HK-2 (cell line): ENCODE results near the gene SLC25A24.

Experiments used
- DNase-seq: peaks from one replicate; pipeline ENCODE4 v3.0.0-alpha.2; 2018; ENCODE audit not compliant: unreplicated experiment

Gene SLC25A24

DNA sequence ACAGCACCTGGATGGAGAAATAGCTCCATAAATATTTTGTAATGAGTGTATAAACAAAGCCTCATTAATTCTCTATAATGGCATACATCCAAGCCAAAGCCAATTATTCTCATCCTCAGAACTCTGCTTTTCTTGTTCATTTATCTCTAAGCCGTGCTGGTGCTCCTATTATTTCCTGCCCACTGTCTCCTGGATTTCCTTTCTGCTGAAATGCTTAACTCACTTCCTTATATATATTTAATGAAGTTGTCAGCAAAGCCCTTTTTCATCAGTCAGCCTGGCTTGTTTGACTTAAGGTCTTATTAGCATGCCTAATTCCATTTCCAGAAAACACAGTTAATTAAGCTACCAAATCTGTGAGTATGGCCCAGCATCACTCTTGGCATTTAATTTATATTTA, 93.4 kb downstream of the SLC25A24 start:
- DNase-seq: no peak

DNA sequence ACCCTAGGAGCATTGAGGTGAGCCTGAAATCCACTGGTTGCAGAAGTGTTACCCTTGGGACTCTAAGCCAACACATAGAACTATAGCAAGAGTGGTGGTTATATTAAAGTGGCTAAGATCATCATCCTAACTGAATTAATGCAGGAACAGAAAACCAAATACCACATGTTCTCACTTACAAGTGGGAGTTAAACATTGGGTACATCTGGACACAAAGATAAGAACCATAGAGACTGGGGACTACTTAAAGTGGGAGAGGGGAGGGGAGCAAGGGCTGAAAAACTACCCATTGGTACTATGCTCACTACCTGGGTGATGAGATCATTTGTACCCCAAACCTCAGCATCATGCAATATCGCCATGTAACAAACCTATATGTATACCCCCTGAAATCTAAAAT, 100.0 kb downstream of the SLC25A24 start:
- DNase-seq: no peak

DNA sequence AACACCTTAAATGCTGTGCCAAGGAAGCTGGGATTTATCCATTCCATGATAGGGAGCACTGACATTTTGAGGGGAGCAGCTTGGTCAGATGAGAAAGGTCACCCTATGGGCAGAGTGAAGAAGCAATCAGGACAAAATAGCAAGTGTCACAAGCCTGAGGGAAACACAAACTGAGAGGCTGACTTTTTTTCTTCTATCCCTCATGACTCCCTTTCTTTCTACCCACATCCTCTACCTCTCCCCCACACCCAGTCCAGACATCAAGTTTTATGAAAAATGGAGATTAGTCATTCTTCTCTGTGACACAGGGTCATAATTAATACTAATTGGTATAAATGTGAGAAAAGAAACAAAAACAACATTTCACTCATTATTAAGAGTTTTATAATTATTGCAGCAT, 103.1 kb downstream of the SLC25A24 start:
- DNase-seq: no peak

DNA sequence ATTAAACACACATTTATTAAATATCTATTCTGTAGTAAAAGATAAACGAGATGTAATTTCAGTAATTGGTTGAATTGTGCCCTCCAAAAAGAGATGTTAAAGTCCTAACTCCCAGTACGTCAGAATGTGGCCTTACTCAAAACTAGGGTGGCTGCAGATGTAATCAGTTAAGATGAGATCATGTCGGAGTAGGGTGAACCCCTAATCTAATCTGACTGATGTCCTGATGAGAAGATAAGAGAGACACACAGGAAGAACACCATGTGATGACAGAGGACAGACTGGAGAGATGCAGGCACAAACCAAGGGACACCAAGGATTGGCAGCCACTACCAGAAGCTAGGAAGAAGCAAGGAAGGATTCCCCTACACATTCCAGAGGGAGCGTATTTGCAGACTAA, 104.1 kb downstream of the SLC25A24 start:
- DNase-seq: no peak

DNA sequence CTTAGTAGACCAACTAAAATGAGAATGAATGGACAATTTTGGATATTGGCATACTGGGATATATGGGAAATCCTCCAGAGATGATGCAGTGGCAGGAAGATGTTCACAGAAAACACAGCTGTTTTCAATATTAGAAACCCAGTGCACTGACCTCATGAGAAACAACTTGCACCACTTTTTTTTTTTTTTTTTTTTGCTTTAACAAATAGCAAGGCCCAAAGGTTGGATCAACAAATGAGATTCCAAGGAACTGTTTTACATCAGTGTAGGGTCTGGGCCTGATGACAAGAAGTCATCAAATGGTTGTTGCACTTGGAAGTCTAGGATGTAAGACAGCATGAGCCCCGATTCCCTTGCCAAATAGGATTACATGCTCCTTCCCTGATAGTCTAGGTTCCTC, 110.7 kb downstream of the SLC25A24 start:
- DNase-seq: no peak

DNA sequence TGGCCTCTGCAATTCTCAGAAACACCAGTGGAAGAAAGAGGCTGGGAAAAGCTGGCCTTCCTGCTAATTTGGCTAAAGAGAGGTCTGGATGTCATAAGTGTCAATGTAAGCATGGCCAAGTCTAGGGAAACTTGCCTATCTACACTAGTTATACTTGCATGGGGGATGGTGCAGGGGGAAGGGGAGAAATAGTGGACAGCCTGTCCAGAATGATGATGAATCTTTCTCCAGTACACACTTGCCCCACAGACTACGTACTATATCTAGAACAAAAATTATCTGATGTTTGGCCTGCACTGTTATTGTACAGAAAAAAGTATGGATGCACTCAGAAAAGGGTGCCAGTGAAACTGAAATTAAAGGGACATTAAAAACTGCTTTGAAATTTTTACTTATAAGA, 114.5 kb downstream of the SLC25A24 start:
- no peak for DNase-seq

DNA sequence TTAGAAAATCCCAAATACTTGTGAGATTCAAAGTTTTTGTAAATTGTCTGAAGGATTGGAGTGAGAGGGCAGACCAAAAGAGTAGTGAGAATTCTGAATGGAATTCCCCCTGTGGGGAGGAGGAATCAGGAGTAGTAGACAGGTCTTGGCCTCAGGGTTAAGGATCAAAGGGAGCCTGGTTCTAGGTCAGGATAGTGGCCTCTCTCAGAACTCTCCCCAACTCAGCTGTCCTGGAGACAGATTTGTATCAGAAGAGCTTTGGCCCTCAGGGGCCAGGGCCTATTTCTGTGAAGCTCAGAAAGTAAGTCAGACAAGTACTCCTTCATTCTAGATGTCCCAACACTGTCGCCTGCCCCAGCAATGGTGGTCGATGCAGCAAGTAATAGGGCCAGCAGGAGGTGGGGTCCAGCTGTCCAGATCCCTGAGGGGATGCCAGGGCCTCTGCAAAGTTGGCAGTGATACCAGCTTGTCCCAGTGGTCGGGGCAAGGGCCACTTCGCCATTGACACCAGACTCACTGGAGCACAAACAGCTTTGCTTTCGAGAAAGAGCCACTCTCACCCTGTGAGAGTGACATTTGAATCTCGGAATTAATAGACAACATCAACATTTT, 115.2 kb downstream of the SLC25A24 start:
- DNase-seq: no peak
